Kidney epithelial cell (primary cell): ENCODE results near the gene MYL10. TPM values are rescaled to one million over a fixed set of nuclear protein-coding genes. Genes with fewer than 3 reads are reported as not detected.

ENCODE experiments used
- DNase-seq: peaks from one replicate; pipeline ENCODE4 v3.0.0-alpha.2; 2010; ENCODE audit warnings: low read depth
- H3K27me3 ChIP-seq: 2 replicates; pipeline ENCODE4 v1.6.0; 2011; ENCODE audit warnings: low read length; ENCODE audit not compliant: control insufficient read depth, insufficient read depth
- H3K36me3 ChIP-seq: 2 replicates; pipeline ENCODE4 v1.5.1; 2011; ENCODE audit warnings: low read length; ENCODE audit not compliant: control insufficient read depth, insufficient read depth
- H3K4me3 ChIP-seq: 2 replicates; pipeline ENCODE4 v1.5.1; 2011; ENCODE audit warnings: low read depth, mild to moderate bottlenecking, control low read depth, low read length
- CTCF ChIP-seq: IDR thresholded peaks from 2 replicates; pipeline ENCODE4 v1.5.1; 2011; ENCODE audit warnings: mild to moderate bottlenecking, moderate library complexity, low read length, control low read depth, inconsistent platforms; ENCODE audit not compliant: insufficient read depth, poor library complexity, severe bottlenecking
- total RNA-seq: library from RNA; depleted of rRNA; stranded (reverse); fragments of >200 nt; gene quantifications from 2 replicates; pipeline ENCODE4 v1.2.3, GENCODE V29; 2015

MYL10 gene
- not detected in 2 replicates for total RNA-seq

GRCh38 chr7:101629171-101629570 is at the start of gene MYL10:
Gene MYL10 (minus strand): TSS chr7:101629296. CDS start chr7:101629118, 178 bp downstream.
- H3K36me3 ChIP-seq = no peaks in the 10 kb centered on the region
- peaks cover 6% of the 10 kb centered on the region for H3K27me3 ChIP-seq
- no peak for DNase-seq
- TF ChIP-seq CTCF = no peak
- no peak within 1 kb of the TSS for H3K4me3 ChIP-seq

- H3K4me3 ChIP-seq = no peak overlapping the region
- TF ChIP-seq CTCF = no peak
- H3K36me3 ChIP-seq = no peaks in the 10 kb centered on the region
- peak; percentile 55 for DNase-seq
- H3K27me3 ChIP-seq = no peaks in the 10 kb centered on the region
Observed at GRCh38 chr7:101678658-101679057, 49.6 kb upstream of the MYL10 start.

GRCh38 chr7:101677797-101678479 is 48.8 kb upstream of the MYL10 start:
- TF ChIP-seq CTCF = no peak
- no peak for DNase-seq
- no peak overlapping the region for H3K4me3 ChIP-seq

GRCh38 chr7:101677391-101677790 is 48.3 kb upstream of the MYL10 start:
- no peak for DNase-seq
- H3K27me3 ChIP-seq = no peaks in the 10 kb centered on the region
- TF ChIP-seq CTCF = no peak
- no peak overlapping the region for H3K4me3 ChIP-seq
- H3K36me3 ChIP-seq = no peaks in the 10 kb centered on the region

More at GRCh38 chr7:101677797-101678479, 48.8 kb upstream of the MYL10 start:
- Histone ChIP-seq H3K27me3 (no peaks in the 10 kb centered on the region), H3K36me3 (no peaks in the 10 kb centered on the region)

- Histone ChIP-seq H3K4me3 (no peak overlapping the region), H3K27me3 (no peaks in the 10 kb centered on the region), H3K36me3 (no peaks in the 10 kb centered on the region)
- TF ChIP-seq CTCF = no peak
- DNase-seq = no peak
Observed at GRCh38 chr7:101676956-101677355, 47.9 kb upstream of the MYL10 start.

- no peak for DNase-seq
- H3K27me3 ChIP-seq = no peaks in the 10 kb centered on the region
- no peaks in the 10 kb centered on the region for H3K36me3 ChIP-seq
- TF ChIP-seq CTCF = no peak
- H3K4me3 ChIP-seq = no peak overlapping the region
Observed at GRCh38 chr7:101676062-101676598, 47.0 kb upstream of the MYL10 start.
